H9 (cell line): Measurements from ENCODE around the gene CHMP6. TPM values are rescaled to one million over a fixed set of nuclear protein-coding genes. Genes with fewer than 3 reads are reported as not detected.

Experiments used
- DNase-seq: peaks from one replicate; pipeline ENCODE4 v3.0.0-alpha.2; 2017
- H2AFZ ChIP-seq: one replicate; pipeline ENCODE4 v1.6.1; 2013; ENCODE audit warnings: mild to moderate bottlenecking, low read length, control low read depth, moderate library complexity
- H2AK5ac ChIP-seq: 2 replicates; pipeline ENCODE4 v1.6.1; 2013; ENCODE audit warnings: low read length, control low read depth, mixed read lengths; ENCODE audit not compliant: insufficient read length
- H2BK120ac ChIP-seq: one replicate; pipeline ENCODE4 v1.6.1; 2013; ENCODE audit warnings: low read depth, mild to moderate bottlenecking, low read length, control low read depth, inconsistent platforms; ENCODE audit not compliant: poor library complexity, severe bottlenecking
- H2BK12ac ChIP-seq: 2 replicates; pipeline ENCODE4 v1.6.1; 2013; ENCODE audit warnings: low read length, control low read depth, mixed read lengths, low read depth; ENCODE audit not compliant: insufficient read length
- H2BK15ac ChIP-seq: 2 replicates; pipeline ENCODE4 v1.6.1; 2013; ENCODE audit warnings: low read depth, low read length, control low read depth
- H2BK20ac ChIP-seq: one replicate; pipeline ENCODE4 v1.6.1; 2013; ENCODE audit warnings: low read depth, mild to moderate bottlenecking, low read length, control low read depth, inconsistent platforms; ENCODE audit not compliant: poor library complexity, severe bottlenecking
- H2BK5ac ChIP-seq: 2 replicates; pipeline ENCODE4 v1.6.1; 2013; ENCODE audit warnings: low read length, control low read depth, mixed read lengths; ENCODE audit not compliant: insufficient read length
- H3K14ac ChIP-seq: 2 replicates; pipeline ENCODE4 v1.6.1; 2013; ENCODE audit warnings: low read length, control low read depth; ENCODE audit not compliant: insufficient read depth
- H3K18ac ChIP-seq: 2 replicates; pipeline ENCODE4 v1.6.1; 2013; ENCODE audit warnings: low read depth, mild to moderate bottlenecking, mixed read lengths, low read length, control low read depth; ENCODE audit not compliant: insufficient read length
- H3K23ac ChIP-seq: 2 replicates; pipeline ENCODE4 v1.6.1; 2013; ENCODE audit warnings: low read length, control low read depth, mixed read lengths, low read depth; ENCODE audit not compliant: insufficient read length
- H3K23me2 ChIP-seq: 2 replicates; pipeline ENCODE4 v1.6.1; 2013; ENCODE audit warnings: low read depth, mild to moderate bottlenecking, mixed read lengths, low read length, control low read depth; ENCODE audit not compliant: insufficient read length, poor library complexity, severe bottlenecking
- H3K27ac ChIP-seq: 2 replicates; pipeline ENCODE4 v1.5.1; 2013; ENCODE audit warnings: low read length, control low read depth, mixed read lengths, low read depth; ENCODE audit not compliant: insufficient read length
- H3K27me3 ChIP-seq: 2 replicates; pipeline ENCODE4 v1.6.1; 2013; ENCODE audit warnings: low read length, control low read depth, inconsistent platforms; ENCODE audit not compliant: insufficient read depth
- H3K4ac ChIP-seq: 2 replicates; pipeline ENCODE4 v1.6.1; 2013; ENCODE audit warnings: low read depth, mild to moderate bottlenecking, control low read depth, inconsistent platforms, low read length, moderate library complexity
- H3K4me1 ChIP-seq: 2 replicates; pipeline ENCODE4 v1.6.1; 2013; ENCODE audit warnings: low read length, control low read depth, inconsistent platforms; ENCODE audit not compliant: insufficient read depth
- H3K4me2 ChIP-seq: 2 replicates; pipeline ENCODE4 v1.6.1; 2013; ENCODE audit warnings: low read length, control low read depth, mixed read lengths; ENCODE audit not compliant: insufficient read length, insufficient read depth
- H3K56ac ChIP-seq: 2 replicates; pipeline ENCODE4 v1.6.1; 2013; ENCODE audit warnings: low read depth, mild to moderate bottlenecking, mixed read lengths, low read length, control low read depth; ENCODE audit not compliant: insufficient read length
- H3K79me1 ChIP-seq: 2 replicates; pipeline ENCODE4 v1.6.1; 2013; ENCODE audit warnings: low read depth, mild to moderate bottlenecking, moderate library complexity, low read length, control low read depth, inconsistent platforms; ENCODE audit not compliant: insufficient read depth, poor library complexity, severe bottlenecking
- H3K79me2 ChIP-seq: 2 replicates; pipeline ENCODE4 v1.6.1; 2013; ENCODE audit warnings: low read length, control low read depth, inconsistent platforms; ENCODE audit not compliant: insufficient read depth
- H3K9ac ChIP-seq: 2 replicates; pipeline ENCODE4 v1.6.1; 2013; ENCODE audit warnings: low read length, control low read depth, mixed read lengths; ENCODE audit not compliant: insufficient read length; ENCODE audit errors: extremely low read depth
- H3K9me3 ChIP-seq: one replicate; pipeline ENCODE4 v1.6.1; 2013; ENCODE audit warnings: low read depth, low read length, inconsistent platforms; ENCODE audit not compliant: control insufficient read depth
- H3T11ph ChIP-seq: one replicate; pipeline ENCODE4 v1.6.1; 2013; ENCODE audit warnings: mild to moderate bottlenecking, low read length, control low read depth, inconsistent platforms
- H4K20me1 ChIP-seq: one replicate; pipeline ENCODE4 v1.6.1; 2013; ENCODE audit not compliant: control insufficient read depth, insufficient read length, insufficient read depth
- H4K5ac ChIP-seq: 2 replicates; pipeline ENCODE4 v1.6.1; 2013; ENCODE audit warnings: low read depth, mild to moderate bottlenecking, mixed read lengths, low read length, control low read depth; ENCODE audit not compliant: insufficient read length
- H4K8ac ChIP-seq: replicated peaks from 2 replicates; pipeline ENCODE4 v1.6.1; 2013; ENCODE audit warnings: low read length, control low read depth, mixed read lengths, low read depth; ENCODE audit not compliant: insufficient read length
- H4K91ac ChIP-seq: 2 replicates; pipeline ENCODE4 v1.6.1; 2013; ENCODE audit warnings: low read depth, mild to moderate bottlenecking, moderate library complexity, mixed read lengths, low read length, control low read depth; ENCODE audit not compliant: insufficient read length
- H3K27ac Mint-ChIP-seq, 3 experiments: 2 replicates in 2 of 3; 3 replicates in 1 of 3; pipeline ENCODE4 v1.8.0; 2020 to 2021; ENCODE audit warnings: mixed read lengths in 3 of 3, mild to moderate bottlenecking in 1 of 3, moderate library complexity in 1 of 3
- H3K27me3 Mint-ChIP-seq: 2 replicates; pipeline ENCODE4 v1.8.0; 2021; ENCODE audit warnings: low read depth, mild to moderate bottlenecking, moderate library complexity, mixed read lengths
- H3K36me3 Mint-ChIP-seq, 3 experiments: 2 replicates in 2 of 3; 3 replicates in 1 of 3; pipeline ENCODE4 v1.8.0; 2020 to 2021; ENCODE audit warnings: low read depth in 3 of 3, mixed read lengths in 3 of 3; ENCODE audit not compliant: insufficient read depth in 1 of 3
- H3K4me1 Mint-ChIP-seq, 2 experiments: 2 replicates each; pipeline ENCODE4 v1.8.0; 2020; ENCODE audit warnings: mixed read lengths in 2 of 2
- H3K4me3 Mint-ChIP-seq, 2 experiments: 2 replicates in 1 of 2; 3 replicates in 1 of 2; pipeline ENCODE4 v1.8.0; 2020 to 2021; ENCODE audit warnings: mild to moderate bottlenecking in 2 of 2, mixed read lengths in 2 of 2, moderate library complexity in 1 of 2
- H3K9me3 Mint-ChIP-seq, 2 experiments: 2 replicates in 1 of 2; 3 replicates in 1 of 2; pipeline ENCODE4 v1.8.0; 2020; ENCODE audit warnings: mild to moderate bottlenecking in 2 of 2, mixed read lengths in 2 of 2, moderate library complexity in 1 of 2
- CTCF ChIP-seq: fragments of 200-600 bp; sonication (generic); conservative IDR thresholded peaks from 3 replicates; pipeline ENCODE4 v1.8.0; 2021; ENCODE audit warnings: antibody characterized with exemption, mild to moderate bottlenecking
- WGBS: extraction: QIAGEN DNeasy Blood & Tissue Kit; methylation state at CpG from one replicate; pipeline ENCODE4 v1.1.7; 2013; ENCODE audit warnings: missing lambda C conversion rate, low lambda C conversion rate, mixed read lengths; ENCODE audit not compliant: insufficient read length; ENCODE audit errors: extremely low coverage; 5-methylcytosine and 5-hydroxymethylcytosine counted together
- total RNA-seq: library from RNA; stranded (reverse); gene quantifications from 2 replicates; pipeline ENCODE4 v1.2.1, GENCODE V29; 2021

The CHMP6 gene
- total RNA-seq, 1 experiment from 2014 or later, result 23.4 TPM

- H3K23me2 ChIP-seq, result peaks cover 9% of the 10 kb centered on the region
- no peak within 1 kb of the TSS for H3K9ac ChIP-seq
- H3K27me3 ChIP-seq, result peaks cover 2% of the 10 kb centered on the region; the same call in 1 of the 2 replicates
- peaks cover 27 to 34% of the 10 kb centered on the region in 2 experiments for H3K4me1 Mint-ChIP-seq
- no peak within 1 kb of the TSS for H2AFZ ChIP-seq
- H3K23ac ChIP-seq, result no peak within 1 kb of the TSS
- peaks cover 4% of the 10 kb centered on the region; the same call in 1 of the 2 replicates for H3K4me1 ChIP-seq
- H3K79me2 ChIP-seq, result no peaks in the 10 kb centered on the region
- peak within 1 kb of the TSS in 2 of 3 experiments; percentile 80 to 92; a peak in 1 of 7 replicates for H3K27ac Mint-ChIP-seq
- H2BK120ac ChIP-seq, result no peak within 1 kb of the TSS
- no peaks in the 10 kb centered on the region; a peak in 1 of 5 replicates for H3K9me3 Mint-ChIP-seq
- H2BK15ac ChIP-seq, result no peak within 1 kb of the TSS
- TF ChIP-seq CTCF, result no peak
- DNase-seq, result peak; percentile 98
- WGBS, result no CpG with 5 or more reads among the region's 92 CpGs
- no peak within 1 kb of the TSS for H3K18ac ChIP-seq
- no peak within 1 kb of the TSS for H4K91ac ChIP-seq
- peak within 1 kb of the TSS; percentile 82 to 93 for H3K4me3 Mint-ChIP-seq
- no peaks in the 10 kb centered on the region for H4K20me1 ChIP-seq
- H2BK20ac ChIP-seq, result no peak within 1 kb of the TSS
- peaks cover 2 to 21% (median 11%) of the 10 kb centered on the region in 3 experiments; a peak in 6 of 7 replicates for H3K36me3 Mint-ChIP-seq
- no peak within 1 kb of the TSS for H3K14ac ChIP-seq
- no peaks in the 10 kb centered on the region for H3K9me3 ChIP-seq
- H3K4ac ChIP-seq, result no peak within 1 kb of the TSS
- H2AK5ac ChIP-seq, result no peak within 1 kb of the TSS
- H3K4me2 ChIP-seq, result peak within 1 kb of the TSS; percentile 67
- no peak within 1 kb of the TSS for H3K27ac ChIP-seq
- no peak within 1 kb of the TSS for H4K5ac ChIP-seq
- H4K8ac ChIP-seq, result no peak within 1 kb of the TSS
- H3K79me1 ChIP-seq, result no peaks in the 10 kb centered on the region
- peaks cover 25% of the 10 kb centered on the region for H3K27me3 Mint-ChIP-seq
- no peak within 1 kb of the TSS for H2BK5ac ChIP-seq
- no peak within 1 kb of the TSS for H3K56ac ChIP-seq
- no peak within 1 kb of the TSS for H2BK12ac ChIP-seq
- H3T11ph ChIP-seq, result no peak within 1 kb of the TSS
Measured at GRCh38 chr17:81034779-81035520, 43.3 kb downstream of the CHMP6 start, which contains the start of gene BAIAP2. BAIAP2 (plus strand) TSS chr17:81035151; CDS start chr17:81035255, 104 bp downstream.
